Retinal pigment epithelial cell (primary cell): Measurements from ENCODE around the gene SLC25A17.
"Not testable (repeated sequence)": the region's sequence is repeated elsewhere in the genome, so short reads cannot be mapped to it uniquely, and the experiment has no call there.

Experiments
- DNase-seq: peaks from one replicate; pipeline ENCODE4 v3.0.0-alpha.2; 2010; ENCODE audit warnings: low read depth
- H3K4me3 ChIP-seq: 2 replicates; pipeline ENCODE4 v1.5.1; 2011; ENCODE audit warnings: mild to moderate bottlenecking, low read length, control low read depth, moderate library complexity
- TF ChIP-seq, protein P1 (sequence below): conservative IDR thresholded peaks from 2 replicates; pipeline ENCODE4 v1.5.1; 2011; ENCODE audit warnings: low read depth, low read length, control low read depth, inconsistent platforms

Gene SLC25A17

GRCh38 chr22:40803321-40803720 is 15.8 kb downstream of the SLC25A17 start:
- no peak for DNase-seq
- TF ChIP-seq, protein P1, sequence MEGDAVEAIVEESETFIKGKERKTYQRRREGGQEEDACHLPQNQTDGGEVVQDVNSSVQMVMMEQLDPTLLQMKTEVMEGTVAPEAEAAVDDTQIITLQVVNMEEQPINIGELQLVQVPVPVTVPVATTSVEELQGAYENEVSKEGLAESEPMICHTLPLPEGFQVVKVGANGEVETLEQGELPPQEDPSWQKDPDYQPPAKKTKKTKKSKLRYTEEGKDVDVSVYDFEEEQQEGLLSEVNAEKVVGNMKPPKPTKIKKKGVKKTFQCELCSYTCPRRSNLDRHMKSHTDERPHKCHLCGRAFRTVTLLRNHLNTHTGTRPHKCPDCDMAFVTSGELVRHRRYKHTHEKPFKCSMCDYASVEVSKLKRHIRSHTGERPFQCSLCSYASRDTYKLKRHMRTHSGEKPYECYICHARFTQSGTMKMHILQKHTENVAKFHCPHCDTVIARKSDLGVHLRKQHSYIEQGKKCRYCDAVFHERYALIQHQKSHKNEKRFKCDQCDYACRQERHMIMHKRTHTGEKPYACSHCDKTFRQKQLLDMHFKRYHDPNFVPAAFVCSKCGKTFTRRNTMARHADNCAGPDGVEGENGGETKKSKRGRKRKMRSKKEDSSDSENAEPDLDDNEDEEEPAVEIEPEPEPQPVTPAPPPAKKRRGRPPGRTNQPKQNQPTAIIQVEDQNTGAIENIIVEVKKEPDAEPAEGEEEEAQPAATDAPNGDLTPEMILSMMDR, result no peak
- no peak overlapping the region for H3K4me3 ChIP-seq

DNA sequence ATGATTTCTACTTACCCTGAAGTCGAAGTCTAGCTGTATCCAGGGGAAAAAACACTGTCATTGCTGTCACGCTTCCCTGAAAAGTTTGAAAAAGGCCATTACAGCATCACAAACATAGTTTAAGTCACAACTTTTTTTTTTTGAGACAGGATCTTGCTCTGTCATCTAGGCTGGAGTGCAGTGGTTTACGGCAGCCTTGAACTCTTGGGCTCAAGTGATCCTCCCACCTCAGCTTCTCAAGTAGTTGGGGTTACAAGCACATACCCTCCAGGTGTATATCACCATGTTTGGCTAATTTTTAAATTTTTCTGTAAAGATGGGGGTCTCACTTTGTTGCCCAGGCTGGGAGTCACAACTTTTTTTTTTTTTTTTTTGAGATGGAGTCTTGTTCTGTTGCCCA is 20.1 kb downstream of the SLC25A17 start:
- no peak for DNase-seq
- TF ChIP-seq, protein P1, result no peak
- no peak overlapping the region for H3K4me3 ChIP-seq

DNA sequence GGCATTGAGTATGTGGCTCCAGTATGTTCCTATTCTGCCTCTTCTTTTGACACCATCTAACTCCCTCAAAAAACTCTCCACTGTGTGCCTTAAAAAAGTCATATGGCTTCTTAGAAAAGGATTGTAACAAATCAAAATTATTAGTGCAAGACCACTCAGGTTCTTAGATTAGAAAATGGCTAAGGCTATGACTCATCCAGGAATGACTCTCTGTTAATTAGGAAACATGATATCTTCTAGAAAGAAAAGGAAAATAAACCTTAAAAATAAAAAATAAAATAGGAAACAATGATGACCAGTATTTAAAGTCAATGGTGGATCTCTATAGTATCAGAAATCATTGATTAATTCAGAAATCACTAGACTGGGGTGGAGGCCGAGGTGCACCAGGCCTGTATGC is 21.7 kb downstream of the SLC25A17 start:
- H3K4me3 ChIP-seq, result no peak overlapping the region
- no peak for DNase-seq
- TF ChIP-seq, protein P1, result no peak

- TF ChIP-seq, protein P1, result no peak
- no peak overlapping the region for H3K4me3 ChIP-seq
- DNase-seq, result no peak
These were observed 26.7 kb downstream of the SLC25A17 start for GRCh38 chr22:40792451-40792850.

GRCh38 chr22:40791241-40791640 is 27.9 kb downstream of the SLC25A17 start:
- DNase-seq, result no peak
- no peak overlapping the region for H3K4me3 ChIP-seq
- TF ChIP-seq, protein P1, result no peak

GRCh38 chr22:40789131-40789530 is 30.0 kb downstream of the SLC25A17 start:
- DNase-seq, result no peak
- TF ChIP-seq, protein P1, result no peak
- H3K4me3 ChIP-seq, result no peak overlapping the region

GRCh38 chr22:40782521-40782920 is 36.6 kb downstream of the SLC25A17 start:
- no peak for DNase-seq
- TF ChIP-seq, protein P1, result no peak
- no peak overlapping the region for H3K4me3 ChIP-seq

DNA sequence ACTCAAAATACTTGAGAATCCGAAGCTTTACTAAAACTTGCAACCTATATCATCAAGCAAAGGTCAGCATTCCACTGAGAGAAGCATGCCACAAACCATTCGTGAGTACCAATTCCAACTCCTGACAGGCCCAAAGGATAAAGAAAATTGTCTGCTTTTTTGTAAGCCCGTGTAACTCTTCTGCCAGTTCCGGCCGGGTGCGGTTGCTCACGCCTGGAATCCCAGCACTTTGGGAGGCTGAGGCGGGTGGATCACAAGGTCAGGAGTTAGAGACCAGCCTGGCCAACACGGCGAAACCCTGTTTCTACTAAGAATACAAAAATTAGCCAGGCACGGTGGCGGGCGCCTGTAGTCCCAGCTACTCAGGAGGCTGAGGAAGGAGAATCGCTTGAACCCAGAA is 37.4 kb downstream of the SLC25A17 start:
- DNase-seq, H3K4me3 ChIP-seq: not testable (repeated sequence)
